GM10847 (cell line): ENCODE measurements around the gene NDUFS8.

Experiments used
- POLR2A ChIP-seq: IDR thresholded peaks from 2 replicates; pipeline ENCODE4 v1.6.1; 2011; ENCODE audit not compliant: insufficient read length; ENCODE audit errors: extremely low read depth

The NDUFS8 gene

GRCh38 chr11:68076371-68077042 is 46.0 kb downstream of the NDUFS8 start:
- no peak for TF ChIP-seq POLR2A

GRCh38 chr11:68077617-68078582 is 47.4 kb downstream of the NDUFS8 start:
- no peak for TF ChIP-seq POLR2A

GRCh38 chr11:68080860-68081259 is 50.4 kb downstream of the NDUFS8 start:
- TF ChIP-seq POLR2A = no peak

- TF ChIP-seq POLR2A = no peak
Observed at GRCh38 chr11:68081691-68082090, 51.2 kb downstream of the NDUFS8 start.

- no peak for TF ChIP-seq POLR2A
Observed at GRCh38 chr11:68082481-68082880, 52.0 kb downstream of the NDUFS8 start.

- no peak for TF ChIP-seq POLR2A
Observed at GRCh38 chr11:68083517-68083916, 53.0 kb downstream of the NDUFS8 start.
